ENCODE data around the gene ATXN7L1.

DNA sequence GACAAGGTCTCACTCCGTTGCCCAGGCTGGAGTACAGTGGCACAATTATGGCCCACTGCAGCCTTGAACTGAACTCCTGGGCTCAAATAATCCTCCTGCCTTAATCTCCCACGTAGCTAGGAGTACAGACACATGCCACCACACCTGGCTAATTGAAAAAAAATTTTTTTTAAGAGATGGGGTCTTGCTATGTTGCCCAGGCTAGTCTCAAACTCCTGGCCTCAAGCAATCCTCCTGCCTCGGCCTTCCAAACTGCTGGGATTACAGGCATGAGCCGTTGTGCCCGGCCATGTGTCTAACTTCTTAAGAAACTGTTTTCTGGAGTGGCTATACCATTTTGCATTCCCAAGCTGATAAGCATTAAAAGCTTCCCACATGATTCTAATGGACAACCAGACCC, 285.6 kb downstream of the ATXN7L1 start:
- TF ChIP-seq, protein P1, sequence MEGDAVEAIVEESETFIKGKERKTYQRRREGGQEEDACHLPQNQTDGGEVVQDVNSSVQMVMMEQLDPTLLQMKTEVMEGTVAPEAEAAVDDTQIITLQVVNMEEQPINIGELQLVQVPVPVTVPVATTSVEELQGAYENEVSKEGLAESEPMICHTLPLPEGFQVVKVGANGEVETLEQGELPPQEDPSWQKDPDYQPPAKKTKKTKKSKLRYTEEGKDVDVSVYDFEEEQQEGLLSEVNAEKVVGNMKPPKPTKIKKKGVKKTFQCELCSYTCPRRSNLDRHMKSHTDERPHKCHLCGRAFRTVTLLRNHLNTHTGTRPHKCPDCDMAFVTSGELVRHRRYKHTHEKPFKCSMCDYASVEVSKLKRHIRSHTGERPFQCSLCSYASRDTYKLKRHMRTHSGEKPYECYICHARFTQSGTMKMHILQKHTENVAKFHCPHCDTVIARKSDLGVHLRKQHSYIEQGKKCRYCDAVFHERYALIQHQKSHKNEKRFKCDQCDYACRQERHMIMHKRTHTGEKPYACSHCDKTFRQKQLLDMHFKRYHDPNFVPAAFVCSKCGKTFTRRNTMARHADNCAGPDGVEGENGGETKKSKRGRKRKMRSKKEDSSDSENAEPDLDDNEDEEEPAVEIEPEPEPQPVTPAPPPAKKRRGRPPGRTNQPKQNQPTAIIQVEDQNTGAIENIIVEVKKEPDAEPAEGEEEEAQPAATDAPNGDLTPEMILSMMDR (IDR thresholded peaks at IDR 0.05), result no peak
- TF ChIP-seq ELF1 (IDR thresholded peaks at IDR 0.05) (no peak), NRF1 (IDR thresholded peaks at IDR 0.05; ENCODE audit: low read depth, low read length) (no peak), EP300 (IDR thresholded peaks at IDR 0.05; ENCODE audit: borderline replicate concordance in 1 of 2, low read depth in 1 of 2, low read length in 1 of 2) (no peak), RCOR1 (IDR thresholded peaks at IDR 0.05; ENCODE audit: low read length) (no peak), RXRA (IDR thresholded peaks at IDR 0.05; ENCODE audit: borderline replicate concordance, low read depth) (no peak), EZH2phosphoT487 (IDR thresholded peaks at IDR 0.05; ENCODE audit: borderline replicate concordance, low read depth) (no peak), RFX5 (IDR thresholded peaks at IDR 0.05; ENCODE audit: low read length) (no peak), RAD21 (IDR thresholded peaks at IDR 0.05; ENCODE audit: low read length) (no peak)
- TF ChIP-seq, protein P2, sequence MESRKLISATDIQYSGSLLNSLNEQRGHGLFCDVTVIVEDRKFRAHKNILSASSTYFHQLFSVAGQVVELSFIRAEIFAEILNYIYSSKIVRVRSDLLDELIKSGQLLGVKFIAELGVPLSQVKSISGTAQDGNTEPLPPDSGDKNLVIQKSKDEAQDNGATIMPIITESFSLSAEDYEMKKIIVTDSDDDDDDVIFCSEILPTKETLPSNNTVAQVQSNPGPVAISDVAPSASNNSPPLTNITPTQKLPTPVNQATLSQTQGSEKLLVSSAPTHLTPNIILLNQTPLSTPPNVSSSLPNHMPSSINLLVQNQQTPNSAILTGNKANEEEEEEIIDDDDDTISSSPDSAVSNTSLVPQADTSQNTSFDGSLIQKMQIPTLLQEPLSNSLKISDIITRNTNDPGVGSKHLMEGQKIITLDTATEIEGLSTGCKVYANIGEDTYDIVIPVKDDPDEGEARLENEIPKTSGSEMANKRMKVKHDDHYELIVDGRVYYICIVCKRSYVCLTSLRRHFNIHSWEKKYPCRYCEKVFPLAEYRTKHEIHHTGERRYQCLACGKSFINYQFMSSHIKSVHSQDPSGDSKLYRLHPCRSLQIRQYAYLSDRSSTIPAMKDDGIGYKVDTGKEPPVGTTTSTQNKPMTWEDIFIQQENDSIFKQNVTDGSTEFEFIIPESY (IDR thresholded peaks at IDR 0.05; ENCODE audit: borderline replicate concordance, low read depth), result no peak

Data from SK-N-SH (cell line).